Measurements from ENCODE around the gene ANKEF1.

Gene ANKEF1

GRCh38 chr20:10059006-10059405 is 24.2 kb downstream of the ANKEF1 start:
- Mint-ChIP-seq H3K36me3 (peaks cover 21% of the 10 kb centered on the region), H3K4me3 (no peak overlapping the region), H3K27me3 (peaks cover 6% of the 10 kb centered on the region), H3K4me1 (peaks cover 8% of the 10 kb centered on the region), H3K27ac (no peak overlapping the region), H3K9me3 (no peaks in the 10 kb centered on the region)
- ATAC-seq (ENCODE audit: low read depth) (no peak), DNase-seq (ENCODE audit: low spot score in 2 of 2) (no peak)

GRCh38 chr20:10060226-10060625 is 25.4 kb downstream of the ANKEF1 start:
- H3K27ac Mint-ChIP-seq: no peak overlapping the region
- H3K9me3 Mint-ChIP-seq: no peaks in the 10 kb centered on the region
- peak in 1 of 2 donors; percentile 9 for DNase-seq (ENCODE audit: low spot score in 2 of 2)
- H3K4me1 Mint-ChIP-seq: peaks cover 8% of the 10 kb centered on the region
- H3K4me3 Mint-ChIP-seq: peak overlapping the region; percentile 16
- peaks cover 12% of the 10 kb centered on the region for H3K36me3 Mint-ChIP-seq
- ATAC-seq (ENCODE audit: low read depth): peak; percentile 92
- peaks cover 9% of the 10 kb centered on the region for H3K27me3 Mint-ChIP-seq

- Mint-ChIP-seq H3K36me3 (peaks cover 10% of the 10 kb centered on the region), H3K27me3 (peaks cover 15% of the 10 kb centered on the region), H3K27ac (no peak overlapping the region), H3K4me1 (peaks cover 8% of the 10 kb centered on the region), H3K9me3 (peaks cover 1% of the 10 kb centered on the region), H3K4me3 (no peak overlapping the region)
- DNase-seq (ENCODE audit: low spot score in 2 of 2) (no peak), ATAC-seq (ENCODE audit: low read depth) (no peak)
Measured at GRCh38 chr20:10061641-10062040, 26.9 kb downstream of the ANKEF1 start.

- Mint-ChIP-seq H3K27ac (no peak overlapping the region), H3K36me3 (no peaks in the 10 kb centered on the region), H3K4me1 (peaks cover 8% of the 10 kb centered on the region), H3K9me3 (peaks cover 3% of the 10 kb centered on the region), H3K4me3 (no peak overlapping the region), H3K27me3 (peaks cover 17% of the 10 kb centered on the region)
- ATAC-seq (ENCODE audit: low read depth) (no peak), DNase-seq (ENCODE audit: low spot score in 2 of 2) (no peak)
Measured at GRCh38 chr20:10063482-10063881, 28.7 kb downstream of the ANKEF1 start.

GRCh38 chr20:10064611-10065010 is 29.8 kb downstream of the ANKEF1 start:
- Mint-ChIP-seq H3K4me3 (no peak overlapping the region), H3K9me3 (peaks cover 5% of the 10 kb centered on the region), H3K36me3 (no peaks in the 10 kb centered on the region), H3K4me1 (peaks cover 8% of the 10 kb centered on the region), H3K27me3 (peaks cover 24% of the 10 kb centered on the region), H3K27ac (no peak overlapping the region)
- ATAC-seq (ENCODE audit: low read depth): no peak
- DNase-seq (ENCODE audit: low spot score in 2 of 2): no peak

GRCh38 chr20:10065154-10065833 is 30.5 kb downstream of the ANKEF1 start:
- no peak for ATAC-seq (ENCODE audit: low read depth)
- H3K4me1 Mint-ChIP-seq: peaks cover 5% of the 10 kb centered on the region
- H3K27me3 Mint-ChIP-seq: peaks cover 24% of the 10 kb centered on the region

GRCh38 chr20:10067321-10067720 is 32.5 kb downstream of the ANKEF1 start:
- DNase-seq (ENCODE audit: low spot score in 2 of 2) (no peak), ATAC-seq (ENCODE audit: low read depth) (no peak)
- H3K4me3 Mint-ChIP-seq: no peak overlapping the region
- H3K27ac Mint-ChIP-seq: no peak overlapping the region
- H3K4me1 Mint-ChIP-seq: no peaks in the 10 kb centered on the region
- no peaks in the 10 kb centered on the region for H3K36me3 Mint-ChIP-seq
- H3K27me3 Mint-ChIP-seq: peaks cover 23% of the 10 kb centered on the region
- peaks cover 5% of the 10 kb centered on the region for H3K9me3 Mint-ChIP-seq

More at GRCh38 chr20:10065154-10065833, 30.5 kb downstream of the ANKEF1 start:
- no peak overlapping the region for H3K27ac Mint-ChIP-seq
- no peak for DNase-seq (ENCODE audit: low spot score in 2 of 2)
- H3K36me3 Mint-ChIP-seq: no peaks in the 10 kb centered on the region
- H3K4me3 Mint-ChIP-seq: no peak overlapping the region
- H3K9me3 Mint-ChIP-seq: peaks cover 5% of the 10 kb centered on the region

GRCh38 chr20:10074513-10074912 is 39.7 kb downstream of the ANKEF1 start:
- no peak for DNase-seq (ENCODE audit: low spot score in 2 of 2)
- ATAC-seq (ENCODE audit: low read depth): no peak
- Mint-ChIP-seq H3K4me1 (peaks cover 8% of the 10 kb centered on the region), H3K27me3 (peaks cover 10% of the 10 kb centered on the region), H3K36me3 (no peaks in the 10 kb centered on the region), H3K9me3 (no peaks in the 10 kb centered on the region), H3K4me3 (no peak overlapping the region), H3K27ac (no peak overlapping the region)

GRCh38 chr20:10075606-10076005 is 40.8 kb downstream of the ANKEF1 start:
- Mint-ChIP-seq H3K27ac (no peak overlapping the region), H3K4me1 (peaks cover 8% of the 10 kb centered on the region), H3K36me3 (no peaks in the 10 kb centered on the region), H3K27me3 (peaks cover 9% of the 10 kb centered on the region), H3K9me3 (no peaks in the 10 kb centered on the region), H3K4me3 (no peak overlapping the region)
- no peak for ATAC-seq (ENCODE audit: low read depth)
- no peak for DNase-seq (ENCODE audit: low spot score in 2 of 2)

- DNase-seq (ENCODE audit: low spot score in 2 of 2) (no peak), ATAC-seq (ENCODE audit: low read depth) (no peak)
- Mint-ChIP-seq H3K36me3 (no peaks in the 10 kb centered on the region), H3K27me3 (peaks cover 8% of the 10 kb centered on the region), H3K9me3 (no peaks in the 10 kb centered on the region), H3K27ac (no peak overlapping the region), H3K4me3 (no peak overlapping the region), H3K4me1 (peaks cover 8% of the 10 kb centered on the region)
Measured at GRCh38 chr20:10076126-10077080, 41.6 kb downstream of the ANKEF1 start.

- Mint-ChIP-seq H3K27me3 (peaks cover 8% of the 10 kb centered on the region), H3K9me3 (no peaks in the 10 kb centered on the region), H3K36me3 (no peaks in the 10 kb centered on the region), H3K4me1 (peaks cover 8% of the 10 kb centered on the region), H3K4me3 (no peak overlapping the region), H3K27ac (no peak overlapping the region)
- DNase-seq (ENCODE audit: low spot score in 2 of 2) (no peak), ATAC-seq (ENCODE audit: low read depth) (no peak)
Measured at GRCh38 chr20:10077081-10077471, 42.3 kb downstream of the ANKEF1 start.

GRCh38 chr20:10077886-10078285 is 43.1 kb downstream of the ANKEF1 start:
- H3K4me1 Mint-ChIP-seq: peaks cover 8% of the 10 kb centered on the region
- no peaks in the 10 kb centered on the region for H3K36me3 Mint-ChIP-seq
- peaks cover 10% of the 10 kb centered on the region for H3K27me3 Mint-ChIP-seq
- no peak for ATAC-seq (ENCODE audit: low read depth)
- H3K27ac Mint-ChIP-seq: no peak overlapping the region
- no peak overlapping the region for H3K4me3 Mint-ChIP-seq
- H3K9me3 Mint-ChIP-seq: no peaks in the 10 kb centered on the region
- no peak for DNase-seq (ENCODE audit: low spot score in 2 of 2)

- no peak for ATAC-seq (ENCODE audit: low read depth)
- peaks cover 8% of the 10 kb centered on the region for H3K4me1 Mint-ChIP-seq
- H3K27ac Mint-ChIP-seq: no peak overlapping the region
- DNase-seq (ENCODE audit: low spot score in 2 of 2): no peak
- H3K27me3 Mint-ChIP-seq: peaks cover 10% of the 10 kb centered on the region
- no peaks in the 10 kb centered on the region for H3K36me3 Mint-ChIP-seq
- H3K9me3 Mint-ChIP-seq: no peaks in the 10 kb centered on the region
- no peak overlapping the region for H3K4me3 Mint-ChIP-seq
Measured at GRCh38 chr20:10078403-10078802, 43.6 kb downstream of the ANKEF1 start.

- no peaks in the 10 kb centered on the region for H3K9me3 Mint-ChIP-seq
- ATAC-seq (ENCODE audit: low read depth) (no peak), DNase-seq (ENCODE audit: low spot score in 2 of 2) (no peak)
- no peaks in the 10 kb centered on the region for H3K36me3 Mint-ChIP-seq
- H3K27ac Mint-ChIP-seq: no peak overlapping the region
- H3K4me3 Mint-ChIP-seq: no peak overlapping the region
- H3K4me1 Mint-ChIP-seq: peaks cover under 1% of the 10 kb centered on the region
- H3K27me3 Mint-ChIP-seq: peaks cover 10% of the 10 kb centered on the region
Measured at GRCh38 chr20:10079964-10080363, 45.2 kb downstream of the ANKEF1 start.
